Mesenchymal stem cell (in vitro differentiated cells and primary cell): Measurements from ENCODE around the gene IPCEF1.

Experiments
- DNase-seq: peaks from one replicate; pipeline ENCODE4 v3.0.0-alpha.2; 2013
- H2AFZ ChIP-seq: one replicate; pipeline ENCODE4 v1.6.1; 2013; ENCODE audit warnings: low read depth, mild to moderate bottlenecking, control low read depth, inconsistent platforms, low read length, moderate library complexity
- H2AK5ac ChIP-seq: 2 replicates; pipeline ENCODE4 v1.6.1; 2013; ENCODE audit warnings: low read length, moderate library complexity, mild to moderate bottlenecking, inconsistent platforms; ENCODE audit not compliant: severe bottlenecking
- H2BK120ac ChIP-seq: one replicate; pipeline ENCODE4 v1.6.1; 2013; ENCODE audit warnings: low read depth, mild to moderate bottlenecking, inconsistent platforms, low read length, moderate library complexity
- H2BK12ac ChIP-seq, 2 experiments: one replicate each; pipeline ENCODE4 v1.6.1; 2013; ENCODE audit warnings: inconsistent platforms in 2 of 2, low read length in 2 of 2, mild to moderate bottlenecking in 2 of 2, moderate library complexity in 2 of 2, control low read depth in 1 of 2
- H2BK15ac ChIP-seq: one replicate; pipeline ENCODE4 v1.6.1; 2013; ENCODE audit warnings: mild to moderate bottlenecking, low read depth, inconsistent platforms; ENCODE audit not compliant: poor library complexity, severe bottlenecking
- H2BK5ac ChIP-seq: 2 replicates; pipeline ENCODE4 v1.6.1; 2013; ENCODE audit warnings: low read depth, mild to moderate bottlenecking, low read length, control low read depth, inconsistent platforms; ENCODE audit not compliant: poor library complexity, severe bottlenecking
- H3K14ac ChIP-seq, 2 experiments: one replicate each; pipeline ENCODE4 v1.6.1; 2013; ENCODE audit warnings: inconsistent platforms in 2 of 2, low read length in 2 of 2, control low read depth in 1 of 2, mild to moderate bottlenecking in 1 of 2, moderate library complexity in 1 of 2
- H3K18ac ChIP-seq, 2 experiments: one replicate each; pipeline ENCODE4 v1.6.1; 2013; ENCODE audit warnings: inconsistent platforms in 2 of 2, low read length in 2 of 2, control low read depth in 1 of 2, low read depth in 1 of 2, mild to moderate bottlenecking in 1 of 2
- H3K23ac ChIP-seq, 2 experiments: one replicate each; pipeline ENCODE4 v1.6.1; 2013; ENCODE audit warnings: inconsistent platforms in 2 of 2, low read length in 2 of 2, mild to moderate bottlenecking in 2 of 2, moderate library complexity in 2 of 2, control low read depth in 1 of 2
- H3K27ac ChIP-seq: 2 replicates; pipeline ENCODE4 v1.5.1; 2013; ENCODE audit warnings: mild to moderate bottlenecking, moderate library complexity, low read length, control low read depth, inconsistent platforms; ENCODE audit not compliant: poor library complexity, severe bottlenecking
- H3K27me3 ChIP-seq, 2 experiments: 2 replicates each; pipeline versions ENCODE4 v1.6.1 to v1.7.0; 2013; ENCODE audit warnings: low read length in 2 of 2, mild to moderate bottlenecking in 2 of 2, moderate library complexity in 2 of 2, control low read depth in 1 of 2, inconsistent platforms in 1 of 2; ENCODE audit not compliant: control insufficient read depth in 1 of 2, insufficient read depth in 1 of 2
- H3K36me3 ChIP-seq, 2 experiments: 2 replicates each; pipeline versions ENCODE4 v1.6.1 to v1.7.0; 2013; ENCODE audit warnings: low read length in 2 of 2, control low read depth in 1 of 2, inconsistent platforms in 1 of 2, low read depth in 1 of 2, mild to moderate bottlenecking in 1 of 2; ENCODE audit not compliant: insufficient read depth in 2 of 2, control insufficient read depth in 1 of 2
- H3K4ac ChIP-seq, 2 experiments: one replicate each; pipeline ENCODE4 v1.6.1; 2013; ENCODE audit warnings: inconsistent platforms in 2 of 2, low read length in 2 of 2, mild to moderate bottlenecking in 2 of 2, moderate library complexity in 2 of 2, control low read depth in 1 of 2, low read depth in 1 of 2
- H3K4me1 ChIP-seq: 2 replicates; pipeline ENCODE4 v1.6.1; 2013; ENCODE audit warnings: low read depth, low read length, control low read depth; ENCODE audit not compliant: control insufficient read depth, insufficient read depth
- H3K4me2 ChIP-seq: 2 replicates; pipeline ENCODE4 v1.6.1; 2013; ENCODE audit warnings: low read length, mild to moderate bottlenecking, inconsistent platforms; ENCODE audit not compliant: poor library complexity, severe bottlenecking
- H3K4me3 ChIP-seq, 2 experiments: 2 replicates each; pipeline versions ENCODE4 v1.5.1 to v1.7.0; 2013; ENCODE audit warnings: low read length in 2 of 2, mild to moderate bottlenecking in 2 of 2, control low read depth in 1 of 2, low read depth in 1 of 2; ENCODE audit not compliant: insufficient read depth in 1 of 2
- H3K79me1 ChIP-seq: replicated peaks from 2 replicates; pipeline ENCODE4 v1.6.1; 2013; ENCODE audit warnings: mild to moderate bottlenecking, control low read depth, low read length, inconsistent platforms; ENCODE audit not compliant: poor library complexity, severe bottlenecking
- H3K9ac ChIP-seq: 2 replicates; pipeline ENCODE4 v1.7.0; 2013; ENCODE audit warnings: mild to moderate bottlenecking, low read length, moderate library complexity
- H3K9me3 ChIP-seq: 2 replicates; pipeline ENCODE4 v1.7.0; 2013; ENCODE audit warnings: mild to moderate bottlenecking, low read length; ENCODE audit not compliant: control insufficient read depth
- H4K8ac ChIP-seq: one replicate; pipeline ENCODE4 v1.6.1; 2013; ENCODE audit warnings: inconsistent platforms, mild to moderate bottlenecking, low read length, moderate library complexity
- H4K91ac ChIP-seq: one replicate; pipeline ENCODE4 v1.6.1; 2013; ENCODE audit warnings: mild to moderate bottlenecking, low read length, inconsistent platforms
- WGBS: methylation state at CpG from one replicate; pipeline ENCODE4 v1.1.7; 2013; ENCODE audit warnings: mixed read lengths; 5-methylcytosine and 5-hydroxymethylcytosine counted together

Gene IPCEF1

GRCh38 chr6:154196333-154196885, 160.2 kb downstream of the IPCEF1 start:
- Histone ChIP-seq H3K79me1 (no peaks in the 10 kb centered on the region), H2BK12ac (no peak overlapping the region), H2BK15ac (no peak overlapping the region), H3K4me3 (no peak overlapping the region), H2BK5ac (no peak overlapping the region), H3K36me3 (no peaks in the 10 kb centered on the region), H3K23ac (no peak overlapping the region), H4K8ac (no peak overlapping the region), H3K4me2 (no peak overlapping the region), H3K4me1 (no peaks in the 10 kb centered on the region), H2BK120ac (no peak overlapping the region), H3K14ac (no peak overlapping the region), H3K18ac (no peak overlapping the region), H3K9me3 (no peaks in the 10 kb centered on the region), H2AK5ac (no peak overlapping the region), H3K9ac (peak overlapping the region; percentile 34), H3K27ac (no peak overlapping the region), H2AFZ (no peak overlapping the region), H4K91ac (no peak overlapping the region), H3K27me3 (no peaks in the 10 kb centered on the region), H3K4ac (no peak overlapping the region)
- no peak for DNase-seq
- no CpG with 5 or more reads among the region's 1 CpG for WGBS

GRCh38 chr6:154187714-154188113, 168.9 kb downstream of the IPCEF1 start:
- Histone ChIP-seq H3K36me3 (no peaks in the 10 kb centered on the region), H3K27me3 (no peaks in the 10 kb centered on the region), H2BK120ac (no peak overlapping the region), H3K4me2 (no peak overlapping the region), H3K9me3 (no peaks in the 10 kb centered on the region), H2AFZ (no peak overlapping the region), H4K91ac (no peak overlapping the region), H3K4ac (no peak overlapping the region), H2BK12ac (no peak overlapping the region), H3K23ac (no peak overlapping the region), H3K27ac (no peak overlapping the region), H3K18ac (no peak overlapping the region), H3K79me1 (no peaks in the 10 kb centered on the region), H3K9ac (no peak overlapping the region), H3K4me3 (no peak overlapping the region), H2BK5ac (no peak overlapping the region), H2AK5ac (no peak overlapping the region), H3K14ac (no peak overlapping the region), H2BK15ac (no peak overlapping the region), H4K8ac (no peak overlapping the region), H3K4me1 (no peaks in the 10 kb centered on the region)
- DNase-seq = no peak

- Histone ChIP-seq H2BK12ac (no peak overlapping the region), H4K91ac (no peak overlapping the region), H4K8ac (no peak overlapping the region), H3K36me3 (no peaks in the 10 kb centered on the region), H2BK15ac (no peak overlapping the region), H3K9ac (no peak overlapping the region), H3K27ac (no peak overlapping the region), H2AK5ac (no peak overlapping the region), H3K18ac (no peak overlapping the region), H3K4me2 (no peak overlapping the region), H3K4me3 (no peak overlapping the region), H3K14ac (no peak overlapping the region), H2BK120ac (no peak overlapping the region), H3K4ac (no peak overlapping the region), H2AFZ (no peak overlapping the region), H3K23ac (no peak overlapping the region), H3K9me3 (no peaks in the 10 kb centered on the region), H3K27me3 (no peaks in the 10 kb centered on the region), H3K4me1 (no peaks in the 10 kb centered on the region), H3K79me1 (no peaks in the 10 kb centered on the region), H2BK5ac (no peak overlapping the region)
- DNase-seq = no peak
- 100% methylated on average over 2 of the region's 3 CpGs for WGBS
Measured at GRCh38 chr6:154187203-154187602, 169.4 kb downstream of the IPCEF1 start.

GRCh38 chr6:154179434-154179833, 177.2 kb downstream of the IPCEF1 start:
- Histone ChIP-seq H3K27me3 (no peaks in the 10 kb centered on the region), H3K23ac (no peak overlapping the region), H2BK120ac (no peak overlapping the region), H3K36me3 (no peaks in the 10 kb centered on the region), H3K9ac (no peak overlapping the region), H3K79me1 (no peaks in the 10 kb centered on the region), H4K91ac (no peak overlapping the region), H2AFZ (no peak overlapping the region), H4K8ac (no peak overlapping the region), H3K14ac (no peak overlapping the region), H3K4me2 (no peak overlapping the region), H2BK12ac (no peak overlapping the region), H3K9me3 (no peaks in the 10 kb centered on the region), H3K4me1 (no peaks in the 10 kb centered on the region), H3K27ac (no peak overlapping the region), H3K4ac (no peak overlapping the region), H2BK15ac (no peak overlapping the region), H3K18ac (no peak overlapping the region), H2AK5ac (no peak overlapping the region), H3K4me3 (no peak overlapping the region), H2BK5ac (no peak overlapping the region)
- DNase-seq = no peak
- WGBS = 83% methylated on average over 3 of the region's 5 CpGs
